ENCODE data around the gene MDK.

- TF ChIP-seq EZH2 (IDR thresholded peaks at IDR 0.05; ENCODE audit: borderline replicate concordance, low read length) (no peak), CTCF (IDR thresholded peaks at IDR 0.05; ENCODE audit: low read length) (no peak)
These were observed 45.9 kb downstream of the MDK start for GRCh38 chr11:46427364-46427763.
